Skin epidermis (tissue), 12 donors: Measurements from ENCODE around the gene VPS13D.

Source experiments
- H3K27ac ChIP-seq, 21 experiments: fragments of 200-600 bp; sonication (generic) in 11 of 21; one replicate each; pipeline ENCODE4 v1.5.0; 2020; ENCODE audit warnings: mild to moderate bottlenecking in 3 of 21, inconsistent platforms in 2 of 21, moderate library complexity in 2 of 21
- H3K4me3 ChIP-seq, 7 experiments: fragments of 200-600 bp; sonication (generic) in 2 of 7; one replicate each; pipeline ENCODE4 v1.5.0; 2020; ENCODE audit warnings: inconsistent platforms in 2 of 7, mild to moderate bottlenecking in 2 of 7, moderate library complexity in 1 of 7

VPS13D gene

GRCh38 chr1:12435639-12436344, 206.0 kb downstream of the VPS13D start:
- Histone ChIP-seq H3K27ac (peak overlapping the region in 14 of 21 experiments; percentile 0 to 82 (median 58)), H3K4me3 (no peak overlapping the region)

DNA sequence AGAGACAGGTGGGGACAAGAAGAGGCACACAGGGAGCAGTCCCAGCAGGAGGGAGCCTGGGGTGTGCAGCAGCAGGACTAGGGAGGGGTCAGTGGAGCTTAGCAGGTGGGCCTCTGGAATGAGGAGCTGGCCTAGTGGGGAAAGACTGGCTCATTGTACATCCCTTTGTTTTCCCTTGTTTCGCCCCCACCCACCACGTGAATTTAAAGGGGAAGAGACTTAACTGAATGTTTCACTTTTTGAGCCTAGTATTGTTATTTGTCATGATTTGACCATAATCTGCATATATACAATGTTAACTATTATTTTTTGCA, 206.5 kb downstream of the VPS13D start:
- Histone ChIP-seq H3K4me3 (no peak overlapping the region), H3K27ac (peak overlapping the region in 13 of 21 experiments; percentile 0 to 82 (median 68))

- Histone ChIP-seq H3K4me3 (no peak overlapping the region), H3K27ac (peak overlapping the region in 12 of 21 experiments; percentile 0 to 82 (median 34))
These were observed 207.2 kb downstream of the VPS13D start for GRCh38 chr1:12436817-12437599.

- no peak overlapping the region for H3K4me3 ChIP-seq
- H3K27ac ChIP-seq: peak overlapping the region in 7 of 21 experiments; percentile 4 to 82 (median 23)
These were observed 207.8 kb downstream of the VPS13D start for GRCh38 chr1:12437629-12438028.

DNA sequence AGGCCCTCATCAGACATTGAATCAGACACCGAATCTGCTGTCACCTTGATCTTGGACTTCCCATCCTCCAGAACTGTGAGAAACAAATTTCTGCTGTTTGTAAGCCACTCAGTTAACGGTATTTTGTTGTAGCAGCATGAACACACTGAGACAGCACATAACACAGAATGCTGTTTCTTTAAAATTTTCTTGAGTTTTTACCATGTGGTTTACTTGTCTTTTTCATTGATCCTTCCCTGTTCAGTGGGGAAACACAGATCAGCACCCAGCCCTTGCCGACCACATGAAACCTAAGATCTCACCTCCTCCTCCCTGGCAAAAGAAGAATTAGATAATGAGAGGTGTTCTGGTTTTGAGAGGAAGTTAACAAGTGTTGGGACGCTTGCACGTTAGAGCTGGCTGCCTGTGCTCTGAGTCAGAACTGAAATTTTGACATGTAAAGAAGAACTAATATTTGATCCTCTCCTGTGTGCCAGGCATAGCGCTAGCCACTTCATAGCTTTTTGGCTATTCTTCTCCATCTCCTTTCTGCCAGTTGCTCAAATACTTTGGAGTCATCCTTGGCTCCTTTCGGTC, 208.6 kb downstream of the VPS13D start:
- Histone ChIP-seq H3K27ac (peak overlapping the region in 6 of 21 experiments; percentile 4 to 79 (median 14)), H3K4me3 (no peak overlapping the region)

- H3K4me3 ChIP-seq: no peak overlapping the region
- peak overlapping the region in 4 of 21 experiments; percentile 12 to 68 (median 22) for H3K27ac ChIP-seq
These were observed 209.2 kb downstream of the VPS13D start for GRCh38 chr1:12439073-12439472.

DNA sequence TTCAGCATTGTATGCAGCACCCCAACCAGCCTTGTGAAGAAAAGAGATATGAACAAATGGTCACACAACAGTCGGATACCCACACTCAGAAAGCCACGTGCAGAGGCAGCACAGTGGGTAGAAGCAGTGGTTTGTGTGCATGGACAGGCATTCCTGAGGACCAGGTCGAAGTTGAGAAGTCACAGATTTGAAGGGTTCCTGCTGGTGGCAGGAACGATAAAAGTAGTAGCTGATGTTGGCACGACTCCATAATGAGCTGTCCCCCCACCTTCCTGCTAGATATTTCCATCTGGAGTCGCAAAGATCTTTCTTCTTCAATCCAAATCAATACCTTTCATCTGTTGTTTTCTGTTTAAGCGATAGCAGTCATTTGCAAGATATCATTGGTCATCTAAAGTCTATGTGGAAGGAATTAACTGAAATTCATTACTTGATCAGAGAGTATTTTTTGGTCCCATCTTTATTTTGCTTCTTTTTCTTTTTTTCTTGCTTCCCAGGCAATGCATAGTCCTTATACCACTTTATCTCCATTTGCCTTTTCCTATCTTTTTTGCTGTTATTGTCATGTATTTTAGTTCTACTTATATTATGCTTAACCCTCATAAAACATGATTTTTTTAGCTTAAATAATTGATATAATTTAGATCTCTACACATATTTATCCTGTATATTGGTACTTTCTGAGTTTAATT, 211.7 kb downstream of the VPS13D start:
- no peak overlapping the region for H3K27ac ChIP-seq
- H3K4me3 ChIP-seq: no peak overlapping the region

DNA sequence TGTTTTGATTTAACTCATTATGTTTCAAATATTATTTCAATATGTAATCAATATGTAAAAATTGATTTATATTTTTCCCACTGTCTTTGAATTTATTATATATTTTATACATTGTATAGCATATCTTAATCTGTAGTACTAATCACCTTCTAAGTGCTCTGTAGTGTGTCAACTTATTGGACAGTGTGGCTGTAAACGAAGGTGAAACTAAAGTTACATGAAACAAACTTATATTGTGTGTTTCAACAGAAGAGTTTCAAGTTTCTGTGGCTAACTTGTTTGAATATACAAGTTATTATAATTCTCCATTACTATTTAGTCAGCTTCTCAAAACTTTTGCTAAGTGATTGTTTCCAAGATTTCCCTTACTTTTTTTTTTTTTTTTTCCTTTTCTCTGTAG, 212.4 kb downstream of the VPS13D start:
- no peak overlapping the region for H3K4me3 ChIP-seq
- H3K27ac ChIP-seq: no peak overlapping the region

DNA sequence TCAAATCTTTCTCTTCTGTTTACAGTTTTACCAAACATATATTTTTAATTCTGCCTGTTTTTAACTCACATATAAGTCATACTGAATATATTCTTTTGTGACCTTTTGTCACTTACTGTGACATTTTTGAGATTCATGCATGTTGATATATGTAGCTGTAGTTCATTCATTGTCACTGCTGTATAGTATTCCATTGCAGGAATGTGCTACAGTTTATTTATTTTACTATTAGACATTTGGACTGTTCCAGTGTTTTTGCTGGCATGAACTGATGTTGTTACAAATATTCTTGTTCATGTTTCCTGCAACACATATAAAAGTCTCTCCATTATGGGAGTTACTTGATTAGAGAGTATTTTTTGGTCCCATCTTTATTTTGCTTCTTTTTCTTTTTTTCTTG, 213.3 kb downstream of the VPS13D start:
- H3K27ac ChIP-seq: no peak overlapping the region

DNA sequence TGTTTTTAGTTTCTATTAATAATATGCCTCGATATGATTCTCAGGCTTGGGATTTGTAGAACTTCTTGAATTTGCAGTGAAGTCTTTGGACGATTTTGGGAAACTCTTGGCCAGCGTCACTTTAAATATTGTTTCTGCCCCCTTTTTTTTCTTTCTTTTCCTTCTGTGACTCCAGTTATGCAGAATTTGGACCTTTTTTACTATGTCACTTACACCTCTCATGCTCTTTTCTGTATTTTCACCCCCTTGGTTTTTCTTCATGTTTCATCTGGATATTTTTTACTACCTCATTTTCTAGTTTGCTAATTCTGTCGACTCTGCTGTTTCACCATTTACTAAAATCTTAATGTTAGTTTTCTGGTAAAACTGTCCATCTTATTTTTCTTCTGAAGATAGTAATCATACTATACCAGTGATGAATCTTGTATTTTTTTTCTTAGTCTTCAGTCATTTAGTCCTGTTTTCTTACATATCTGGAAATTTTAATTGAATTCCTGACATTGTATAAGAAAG, 214.6 kb downstream of the VPS13D start:
- H3K27ac ChIP-seq: no peak overlapping the region
- no peak overlapping the region for H3K4me3 ChIP-seq

More for the DNA sequence above, 213.3 kb downstream of the VPS13D start:
- H3K4me3 ChIP-seq: no peak overlapping the region

GRCh38 chr1:12445257-12445656, 215.4 kb downstream of the VPS13D start:
- no peak overlapping the region for H3K4me3 ChIP-seq
- no peak overlapping the region for H3K27ac ChIP-seq

DNA sequence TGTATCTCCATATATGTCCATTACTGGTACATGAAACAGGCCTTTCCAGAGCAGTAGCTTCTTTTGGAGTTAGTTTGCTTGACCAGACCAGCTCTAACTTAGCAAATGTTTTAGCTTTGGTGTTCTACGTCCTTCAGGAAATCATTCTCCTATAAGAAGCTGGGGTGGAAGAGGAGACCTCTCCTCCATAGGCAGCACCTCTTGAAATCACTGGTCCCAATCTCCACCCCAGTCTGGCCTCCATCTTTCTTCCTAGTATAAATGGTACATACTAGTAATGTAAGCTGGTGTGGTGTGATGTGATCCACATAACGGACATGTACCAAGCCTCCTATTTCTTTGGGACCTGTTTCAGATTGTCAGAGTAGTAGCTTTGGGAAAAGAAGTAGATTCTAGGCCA, 216.8 kb downstream of the VPS13D start:
- Histone ChIP-seq H3K27ac (peak overlapping the region in 9 of 21 experiments; percentile 1 to 76 (median 27)), H3K4me3 (no peak overlapping the region)

DNA sequence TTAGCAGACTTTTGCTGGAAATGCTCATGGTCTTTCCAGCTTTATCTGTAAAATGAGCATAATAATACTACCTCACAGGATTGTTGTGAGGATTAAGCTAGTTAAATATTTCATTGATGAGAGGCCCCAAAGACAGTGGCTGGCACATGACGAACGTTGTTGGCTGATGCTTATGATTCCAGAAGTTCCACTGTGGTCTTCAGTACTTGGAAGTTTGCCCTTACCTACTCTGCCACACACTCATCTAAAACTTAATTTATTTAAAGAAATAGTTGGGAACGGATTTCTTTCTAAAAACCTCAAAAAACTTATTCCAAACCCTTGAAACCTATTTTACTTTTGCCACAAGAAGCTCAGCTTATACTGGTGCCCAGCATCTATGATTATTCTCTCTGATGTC, 217.5 kb downstream of the VPS13D start:
- H3K27ac ChIP-seq: peak overlapping the region in 12 of 21 experiments; percentile 6 to 76 (median 21)
- H3K4me3 ChIP-seq: no peak overlapping the region

DNA sequence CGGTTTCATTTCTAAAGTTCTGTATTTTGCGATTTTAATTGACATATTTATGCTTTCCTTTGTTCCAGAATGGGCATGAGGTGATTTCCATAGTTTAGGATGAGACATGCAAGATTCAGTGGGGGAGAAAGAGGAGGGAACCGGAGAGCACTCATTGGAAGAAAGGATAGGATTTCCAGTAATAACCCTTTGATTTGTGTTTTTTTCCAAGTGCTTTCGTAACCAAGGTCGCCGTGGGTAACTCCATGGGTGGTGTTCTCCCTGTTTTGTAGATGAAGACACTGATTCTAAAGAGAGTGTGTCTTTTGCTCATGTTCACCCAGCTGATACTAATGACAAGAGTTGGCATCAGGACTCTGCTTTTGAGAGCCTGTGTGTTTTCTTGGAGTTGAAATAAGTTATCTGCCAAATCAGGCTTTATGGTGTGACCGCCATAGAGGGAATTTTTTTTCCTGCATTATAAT, 218.1 kb downstream of the VPS13D start:
- peak overlapping the region in 16 of 21 experiments; percentile 12 to 77 (median 58) for H3K27ac ChIP-seq

GRCh38 chr1:12448746-12449177, 218.9 kb downstream of the VPS13D start:
- no peak overlapping the region for H3K4me3 ChIP-seq
- H3K27ac ChIP-seq: peak overlapping the region in 17 of 21 experiments; percentile 8 to 77 (median 52)

More for the DNA sequence above, 218.1 kb downstream of the VPS13D start:
- no peak overlapping the region for H3K4me3 ChIP-seq

DNA sequence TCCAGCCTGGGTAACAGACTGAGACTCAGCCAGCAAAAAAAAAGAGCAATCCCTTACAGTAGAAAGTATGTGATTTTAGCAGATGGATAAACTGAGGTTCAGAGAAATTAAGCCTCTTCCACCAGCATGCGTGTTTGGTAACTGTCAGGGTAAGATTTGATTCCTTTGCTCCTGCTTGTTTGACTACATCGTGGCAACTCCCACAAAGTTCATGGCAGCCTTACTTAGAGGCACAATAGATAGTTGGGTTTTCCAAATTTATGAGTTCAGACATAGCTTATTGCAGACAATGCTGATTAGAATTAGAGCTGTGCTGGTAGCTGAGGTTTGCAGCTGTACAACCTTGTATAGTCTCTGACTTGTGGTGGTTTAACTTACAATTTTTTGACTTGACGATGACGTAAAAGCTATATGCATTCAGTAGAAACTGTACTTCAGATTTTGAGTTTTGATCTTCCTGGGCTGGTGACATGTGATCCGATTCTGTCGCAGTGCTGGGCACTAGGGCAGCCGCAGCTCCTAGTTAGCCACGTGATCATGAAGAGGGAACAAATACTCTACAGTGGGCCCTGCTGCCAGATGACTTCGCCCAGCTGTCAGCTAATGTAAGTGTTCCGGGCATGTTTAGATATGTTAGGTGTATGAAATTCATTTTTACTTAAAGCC, 220.4 kb downstream of the VPS13D start:
- H3K27ac ChIP-seq: peak overlapping the region in 16 of 21 experiments; percentile 10 to 77 (median 54)
- no peak overlapping the region for H3K4me3 ChIP-seq

- Histone ChIP-seq H3K4me3 (no peak overlapping the region), H3K27ac (peak overlapping the region in 5 of 21 experiments; percentile 8 to 64 (median 38))
These were observed 221.1 kb downstream of the VPS13D start for GRCh38 chr1:12450756-12451559.

- Histone ChIP-seq H3K27ac (no peak overlapping the region), H3K4me3 (no peak overlapping the region)
These were observed 221.7 kb downstream of the VPS13D start for GRCh38 chr1:12451560-12451900.
